ENCODE measurements around the gene ZMYND8. TPM values are rescaled to one million over a fixed set of nuclear protein-coding genes. Genes with fewer than 3 reads are reported as not detected.
"Not testable (repeated sequence)": the region's sequence is repeated elsewhere in the genome, so short reads cannot be mapped to it uniquely, and the experiment has no call there.

ZMYND8 gene
- total RNA-seq, 1 donor from 2014 or later, result 57.6 TPM

GRCh38 chr20:47263465-47264084 is 92.9 kb downstream of the ZMYND8 start:
- no peak for TF ChIP-seq CTCF (IDR thresholded peaks at IDR 0.05)
- Histone ChIP-seq H3K36me3 (peaks cover 72% of the 10 kb centered on the region), H3K4me3 (no peak overlapping the region), H3K4me1 (peaks cover 20% of the 10 kb centered on the region), H3K27ac (no peak overlapping the region), H3K9me3 (no peaks in the 10 kb centered on the region), H3K27me3 (ENCODE audit: low read depth) (no peaks in the 10 kb centered on the region)
- intact Hi-C loops (cut with DNase I), result no loop called here
- ATAC-seq (no peak), DNase-seq (no peak)

- TF ChIP-seq CTCF (IDR thresholded peaks at IDR 0.05), result no peak
- no peaks in the 10 kb centered on the region for H3K9me3 ChIP-seq
- no peak for DNase-seq
- peaks cover 25% of the 10 kb centered on the region for H3K4me1 ChIP-seq
- no peaks in the 10 kb centered on the region for H3K27me3 ChIP-seq (ENCODE audit: low read depth)
- no peak for ATAC-seq
- H3K36me3 ChIP-seq, result peaks cover 70% of the 10 kb centered on the region
- no peak overlapping the region for H3K4me3 ChIP-seq
- intact Hi-C loops (cut with DNase I), result no loop called here
- no peak overlapping the region for H3K27ac ChIP-seq
Measured at GRCh38 chr20:47263080-47263464, 93.4 kb downstream of the ZMYND8 start.

- Histone ChIP-seq H3K4me1 (peaks cover 27% of the 10 kb centered on the region), H3K4me3 (no peak overlapping the region), H3K27me3 (ENCODE audit: low read depth) (no peaks in the 10 kb centered on the region), H3K9me3 (no peaks in the 10 kb centered on the region), H3K27ac (no peak overlapping the region), H3K36me3 (peaks cover 64% of the 10 kb centered on the region)
- no peak for ATAC-seq
- no peak for DNase-seq
- no peak for TF ChIP-seq CTCF (IDR thresholded peaks at IDR 0.05)
- intact Hi-C loops (cut with DNase I), result no loop called here
Measured at GRCh38 chr20:47262365-47263013, 94.0 kb downstream of the ZMYND8 start.

- H3K27ac ChIP-seq, result no peak overlapping the region
- intact Hi-C loops (cut with DNase I), result no loop called here
Measured at GRCh38 chr20:47262008-47262364, 94.5 kb downstream of the ZMYND8 start.

GRCh38 chr20:47261161-47261774 is 95.2 kb downstream of the ZMYND8 start:
- DNase-seq; H3K27me3 ChIP-seq (ENCODE audit: low read depth); H3K9me3 ChIP-seq; H3K27ac ChIP-seq; intact Hi-C loops (cut with DNase I); ATAC-seq; H3K4me3 ChIP-seq: not testable (repeated sequence)
- Histone ChIP-seq H3K4me1 (peaks cover 27% of the 10 kb centered on the region), H3K36me3 (peaks cover 56% of the 10 kb centered on the region)

More at GRCh38 chr20:47262008-47262364, 94.5 kb downstream of the ZMYND8 start:
- Histone ChIP-seq H3K36me3 (peaks cover 62% of the 10 kb centered on the region), H3K9me3 (no peaks in the 10 kb centered on the region), H3K4me1 (peaks cover 27% of the 10 kb centered on the region), H3K27me3 (ENCODE audit: low read depth) (no peaks in the 10 kb centered on the region), H3K4me3 (no peak overlapping the region)
- DNase-seq, result no peak
- ATAC-seq, result no peak
- no peak for TF ChIP-seq CTCF (IDR thresholded peaks at IDR 0.05)

- DNase-seq; intact Hi-C loops (cut with DNase I); H3K9me3 ChIP-seq; H3K27me3 ChIP-seq (ENCODE audit: low read depth); H3K27ac ChIP-seq; H3K4me3 ChIP-seq; ATAC-seq: not testable (repeated sequence)
- H3K36me3 ChIP-seq, result peaks cover 56% of the 10 kb centered on the region
- H3K4me1 ChIP-seq, result peaks cover 27% of the 10 kb centered on the region
Measured at GRCh38 chr20:47260540-47261126, 95.9 kb downstream of the ZMYND8 start.
